GM12801 (cell line): ENCODE data around the gene UPK1A.

Source experiments
- TF ChIP-seq, protein P1 (sequence below): IDR thresholded peaks from one replicate; pipeline ENCODE4 v1.5.1; 2011; ENCODE audit warnings: control low read depth; ENCODE audit not compliant: insufficient read length; ENCODE audit errors: extremely low read depth

The UPK1A gene

DNA sequence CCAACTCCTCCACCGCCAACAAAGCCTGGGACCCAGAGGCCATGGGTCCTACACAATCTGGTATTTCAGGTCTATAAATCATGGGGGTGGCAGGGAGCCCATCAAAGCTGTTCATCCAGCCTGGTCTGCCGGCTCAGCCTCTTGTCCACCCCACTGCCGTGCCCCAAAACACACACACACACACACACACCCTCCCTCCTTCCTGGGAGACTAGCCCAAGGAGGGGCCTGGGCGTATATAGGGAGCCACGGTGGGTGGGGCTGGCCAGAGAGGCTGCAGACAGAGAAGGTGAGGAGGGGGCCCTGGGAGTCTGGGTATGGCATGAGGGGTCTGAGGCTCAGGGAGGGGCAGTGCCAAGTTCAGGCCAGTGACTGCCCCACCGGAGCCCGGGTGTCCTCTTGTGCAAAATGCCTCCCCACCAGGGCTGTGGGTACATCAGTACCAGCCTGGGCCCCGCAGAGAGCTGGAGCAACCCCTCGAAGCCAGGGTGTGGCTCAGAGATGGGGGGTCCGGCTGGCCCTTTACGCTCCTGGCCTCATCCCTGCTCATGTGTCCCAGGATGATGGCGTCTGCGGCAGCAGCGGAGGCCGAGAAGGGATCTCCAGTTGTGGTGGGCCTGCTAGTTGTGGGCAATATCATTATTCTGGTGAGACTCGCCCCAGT is at the start of gene UPK1A:
TSS of gene UPK1A (plus strand) at position 267 of the 663 bp plus-strand sequence. CDS start at position 563, 296 bp downstream.
- TF ChIP-seq, protein P1, sequence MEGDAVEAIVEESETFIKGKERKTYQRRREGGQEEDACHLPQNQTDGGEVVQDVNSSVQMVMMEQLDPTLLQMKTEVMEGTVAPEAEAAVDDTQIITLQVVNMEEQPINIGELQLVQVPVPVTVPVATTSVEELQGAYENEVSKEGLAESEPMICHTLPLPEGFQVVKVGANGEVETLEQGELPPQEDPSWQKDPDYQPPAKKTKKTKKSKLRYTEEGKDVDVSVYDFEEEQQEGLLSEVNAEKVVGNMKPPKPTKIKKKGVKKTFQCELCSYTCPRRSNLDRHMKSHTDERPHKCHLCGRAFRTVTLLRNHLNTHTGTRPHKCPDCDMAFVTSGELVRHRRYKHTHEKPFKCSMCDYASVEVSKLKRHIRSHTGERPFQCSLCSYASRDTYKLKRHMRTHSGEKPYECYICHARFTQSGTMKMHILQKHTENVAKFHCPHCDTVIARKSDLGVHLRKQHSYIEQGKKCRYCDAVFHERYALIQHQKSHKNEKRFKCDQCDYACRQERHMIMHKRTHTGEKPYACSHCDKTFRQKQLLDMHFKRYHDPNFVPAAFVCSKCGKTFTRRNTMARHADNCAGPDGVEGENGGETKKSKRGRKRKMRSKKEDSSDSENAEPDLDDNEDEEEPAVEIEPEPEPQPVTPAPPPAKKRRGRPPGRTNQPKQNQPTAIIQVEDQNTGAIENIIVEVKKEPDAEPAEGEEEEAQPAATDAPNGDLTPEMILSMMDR, result no peak

DNA sequence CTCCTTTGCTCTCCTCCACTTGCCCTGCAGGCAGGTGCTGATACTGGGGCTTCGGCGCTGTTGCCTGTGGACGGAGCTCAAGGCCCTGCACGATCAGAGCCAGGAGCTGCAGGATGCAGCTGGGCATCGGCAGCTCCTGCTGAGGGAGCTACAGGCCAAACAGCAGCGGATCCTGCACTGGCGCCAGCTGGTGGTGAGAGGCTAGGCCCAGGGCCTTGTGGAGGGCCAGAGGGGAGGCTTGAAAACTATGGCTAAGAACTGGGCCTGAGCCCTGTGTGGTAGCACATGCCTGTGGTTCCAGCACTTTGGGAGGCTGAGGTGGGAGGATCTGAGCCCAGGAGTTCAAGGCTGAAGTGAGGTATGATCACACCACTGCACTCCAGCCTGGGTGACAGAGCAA is 47.5 kb upstream of the UPK1A start:
- TF ChIP-seq, protein P1, result no peak

DNA sequence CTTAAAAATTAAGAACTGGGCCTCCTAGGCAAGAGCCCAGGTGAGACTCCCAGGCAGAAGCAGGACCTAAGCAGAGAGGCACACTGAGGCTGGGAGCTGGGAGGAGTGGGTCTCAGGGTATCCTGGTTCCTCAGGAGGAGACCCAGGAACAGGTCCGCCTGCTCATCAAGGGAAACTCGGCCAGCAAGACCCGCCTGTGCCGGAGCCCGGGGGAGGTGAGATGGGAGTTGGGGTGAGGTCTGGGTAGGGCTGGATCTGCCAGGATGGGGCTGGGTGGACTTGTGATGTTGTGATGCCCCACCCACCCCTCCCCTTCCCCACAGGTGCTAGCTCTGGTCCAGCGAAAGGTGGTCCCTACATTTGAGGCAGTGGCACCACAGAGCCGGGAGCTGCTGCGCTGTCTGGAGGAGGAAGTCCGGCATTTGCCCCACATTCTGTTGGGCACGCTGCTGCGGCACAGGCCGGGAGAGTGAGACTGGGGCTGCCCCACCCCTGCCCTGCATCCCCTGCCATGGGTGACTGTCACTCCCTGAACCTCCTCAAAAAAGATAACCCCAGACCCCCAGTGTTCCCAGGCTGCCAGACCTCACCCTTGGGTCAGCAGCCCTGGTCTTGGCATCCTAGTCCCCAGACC is 46.9 kb upstream of the UPK1A start:
- TF ChIP-seq, protein P1, result no peak

DNA sequence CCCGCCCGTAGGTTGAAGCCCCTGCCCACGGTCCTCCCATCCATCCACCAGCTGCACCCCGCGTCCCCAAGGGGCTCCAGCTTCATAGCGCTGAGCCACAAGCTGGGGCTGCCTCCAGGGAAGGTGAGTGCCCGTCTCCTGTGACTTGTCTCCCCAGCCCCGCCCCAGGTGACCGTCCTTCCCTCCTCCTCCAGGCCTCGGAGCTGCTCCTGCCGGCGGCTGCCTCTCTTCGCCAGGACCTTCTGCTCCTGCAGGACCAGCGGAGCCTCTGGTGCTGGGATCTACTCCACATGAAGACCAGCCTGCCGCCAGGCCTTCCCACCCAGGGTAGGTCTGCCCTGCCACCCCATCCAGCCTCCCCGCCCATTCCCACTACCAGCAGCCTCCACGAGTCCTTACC is 46.3 kb upstream of the UPK1A start:
- TF ChIP-seq, protein P1, result no peak

DNA sequence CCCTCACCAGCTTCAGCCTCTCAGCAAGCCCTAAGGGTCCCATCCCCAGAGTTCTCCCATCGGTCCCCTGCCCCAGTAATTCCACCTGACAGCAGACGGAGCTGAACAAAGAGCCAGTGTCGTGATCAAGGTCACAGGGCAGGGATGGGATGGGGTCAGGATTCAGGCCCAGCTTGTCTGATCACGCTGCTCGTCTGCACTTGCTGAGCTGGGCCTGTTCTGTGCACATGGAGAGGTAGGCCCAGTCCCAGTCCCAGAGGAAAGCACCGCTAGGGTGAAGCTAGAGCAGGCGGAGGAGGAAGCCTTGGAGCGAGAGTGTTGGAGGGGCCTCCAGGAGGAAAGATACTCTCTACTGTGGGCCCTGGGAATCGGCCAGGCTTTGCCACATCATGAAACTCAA is 44.6 kb upstream of the UPK1A start:
- TF ChIP-seq, protein P1, result no peak

DNA sequence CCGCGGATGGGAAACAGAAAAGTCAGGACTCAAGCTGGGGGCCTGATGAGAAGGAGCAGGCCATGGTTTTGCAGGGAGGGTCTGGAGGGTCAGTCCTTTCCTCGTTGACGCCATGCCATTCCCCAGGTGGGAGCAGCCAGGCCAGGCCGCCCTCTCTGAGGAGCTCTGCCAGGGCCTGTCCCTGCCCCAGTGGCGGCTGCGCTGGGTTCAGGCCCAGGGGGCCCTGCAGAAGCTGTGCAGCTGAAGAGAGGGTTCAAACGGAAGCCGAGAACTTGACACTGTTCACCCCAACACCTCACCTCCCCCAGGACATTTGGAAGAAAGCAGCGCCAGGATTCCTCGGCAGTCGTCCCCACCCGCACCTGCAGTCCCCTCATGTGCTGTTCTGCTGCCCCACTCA is 43.6 kb upstream of the UPK1A start:
- TF ChIP-seq, protein P1, result no peak

DNA sequence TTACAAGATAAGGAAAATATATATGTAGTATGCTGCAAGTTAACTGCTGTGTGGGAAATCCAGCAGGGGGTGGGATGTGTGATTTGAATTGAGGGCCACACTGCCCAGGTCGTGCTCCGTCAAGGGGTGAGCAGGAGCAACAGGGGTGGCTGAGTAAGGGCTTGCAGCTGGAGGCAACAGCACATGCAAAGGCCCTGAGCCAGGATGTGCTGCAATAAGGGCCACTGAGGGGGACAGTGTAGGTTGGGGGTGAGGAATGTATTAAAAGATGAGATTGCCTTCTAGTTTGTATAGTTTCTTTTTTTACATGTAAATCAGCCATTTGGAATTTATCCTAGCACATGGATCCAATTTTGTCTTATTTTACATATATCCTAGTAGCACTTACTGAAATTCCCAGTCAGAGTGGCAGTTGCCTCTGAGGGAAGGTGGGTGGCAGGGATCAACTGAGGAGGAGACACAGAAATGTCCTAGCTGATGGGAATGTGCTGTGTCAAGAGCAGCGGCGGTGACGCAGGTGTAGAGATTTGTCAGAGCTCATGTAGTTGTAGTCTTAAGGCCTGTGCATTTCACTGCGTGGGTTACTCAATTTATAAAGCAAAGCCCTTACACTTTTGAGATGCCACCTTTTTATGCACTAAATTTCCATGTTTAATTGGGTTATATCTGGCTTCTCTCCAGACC is 42.8 kb upstream of the UPK1A start:
- TF ChIP-seq, protein P1, result no peak
